Stimulated activated effector memory CD8-positive, alpha-beta T cell treated with anti-CD3 and anti-CD28 coated beads, Interleukin-12 subunit alpha, Interleukin-12 subunit beta, amount 100 ng/mL, for 72 hours (primary cell): ENCODE measurements around the gene CHRNB1.
A peak's percentile ranks its signal among the peaks of the same experiment; 100 is the strongest.
"Not testable (repeated sequence)": the region's sequence is repeated elsewhere in the genome, so short reads cannot be mapped to it uniquely, and the experiment has no call there.

Experiments used
- ATAC-seq: fragments of 150-1000 bp; cut with Tn5 transposase; 2 replicates; pipeline ENCODE4 v1.10.0; 2021
- DNase-seq, 2 donors: peaks; one replicate each; pipeline ENCODE4 v3.0.0; 2021 to 2022; ENCODE audit warnings: low spot score in 2 of 2
- H3K27ac Mint-ChIP-seq: one replicate; pipeline ENCODE4 v1.8.0; 2022; ENCODE audit warnings: mild to moderate bottlenecking, mixed read lengths
- H3K36me3 Mint-ChIP-seq: one replicate; pipeline ENCODE4 v1.8.0; 2022; ENCODE audit warnings: mild to moderate bottlenecking, mixed read lengths
- H3K4me1 Mint-ChIP-seq: one replicate; pipeline ENCODE4 v1.8.0; 2022; ENCODE audit warnings: mixed read lengths
- H3K4me3 Mint-ChIP-seq: one replicate; pipeline ENCODE4 v1.8.0; 2022; ENCODE audit warnings: mild to moderate bottlenecking, mixed read lengths
- H3K9me3 Mint-ChIP-seq: one replicate; pipeline ENCODE4 v1.8.0; 2022; ENCODE audit warnings: mixed read lengths

The CHRNB1 gene

DNA sequence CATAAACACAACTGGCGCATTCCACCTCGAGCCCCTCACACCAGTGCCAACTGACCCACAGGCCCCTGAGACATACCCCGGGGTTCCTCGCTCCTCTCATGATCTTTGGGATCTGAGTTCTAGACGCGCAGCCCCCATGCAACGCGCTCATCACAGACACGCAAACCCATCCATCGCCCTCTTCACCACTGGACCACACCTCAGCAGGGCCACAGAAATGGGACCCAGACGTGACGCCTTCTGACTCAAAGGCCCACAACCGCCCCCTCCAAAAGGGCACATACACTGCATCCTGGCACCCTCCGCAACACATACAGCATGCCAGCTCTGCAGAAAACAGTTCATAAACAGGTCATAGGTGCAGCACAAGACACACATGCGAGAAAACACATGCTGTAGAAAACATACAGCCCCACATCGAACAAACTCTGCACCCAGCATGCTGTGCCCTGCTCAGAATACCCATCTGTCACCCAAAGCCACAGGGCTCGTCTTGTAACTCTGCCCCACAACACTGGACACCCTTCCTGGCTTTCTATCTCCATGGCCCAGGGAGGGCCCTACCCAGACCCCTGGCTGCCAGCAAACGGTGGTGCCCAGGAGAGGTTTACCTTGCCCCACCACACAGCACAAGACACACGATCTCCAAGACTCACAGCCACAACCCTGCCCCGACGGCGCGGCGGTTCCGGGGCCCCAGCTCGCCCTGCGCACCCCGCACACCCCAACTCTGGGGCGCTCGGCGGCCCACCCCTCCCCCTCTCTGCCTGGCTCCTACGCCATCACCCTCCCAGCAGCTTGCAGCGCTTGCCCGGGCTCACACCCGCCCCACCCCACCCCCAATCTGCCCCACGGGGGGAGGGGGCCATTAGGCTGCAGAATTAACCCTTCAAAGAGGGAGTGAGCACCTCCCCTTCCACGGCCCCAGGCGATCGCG is 33.7 kb downstream of the CHRNB1 start:
- Mint-ChIP-seq H3K27ac (peak overlapping the region; percentile 90), H3K4me1 (peaks cover 65% of the 10 kb centered on the region), H3K4me3 (peak overlapping the region; percentile 100), H3K9me3 (no peaks in the 10 kb centered on the region), H3K36me3 (peaks cover 58% of the 10 kb centered on the region)
- ATAC-seq, result peak; percentile 65
- peak in 1 of 2 donors; percentile 71 for DNase-seq

DNA sequence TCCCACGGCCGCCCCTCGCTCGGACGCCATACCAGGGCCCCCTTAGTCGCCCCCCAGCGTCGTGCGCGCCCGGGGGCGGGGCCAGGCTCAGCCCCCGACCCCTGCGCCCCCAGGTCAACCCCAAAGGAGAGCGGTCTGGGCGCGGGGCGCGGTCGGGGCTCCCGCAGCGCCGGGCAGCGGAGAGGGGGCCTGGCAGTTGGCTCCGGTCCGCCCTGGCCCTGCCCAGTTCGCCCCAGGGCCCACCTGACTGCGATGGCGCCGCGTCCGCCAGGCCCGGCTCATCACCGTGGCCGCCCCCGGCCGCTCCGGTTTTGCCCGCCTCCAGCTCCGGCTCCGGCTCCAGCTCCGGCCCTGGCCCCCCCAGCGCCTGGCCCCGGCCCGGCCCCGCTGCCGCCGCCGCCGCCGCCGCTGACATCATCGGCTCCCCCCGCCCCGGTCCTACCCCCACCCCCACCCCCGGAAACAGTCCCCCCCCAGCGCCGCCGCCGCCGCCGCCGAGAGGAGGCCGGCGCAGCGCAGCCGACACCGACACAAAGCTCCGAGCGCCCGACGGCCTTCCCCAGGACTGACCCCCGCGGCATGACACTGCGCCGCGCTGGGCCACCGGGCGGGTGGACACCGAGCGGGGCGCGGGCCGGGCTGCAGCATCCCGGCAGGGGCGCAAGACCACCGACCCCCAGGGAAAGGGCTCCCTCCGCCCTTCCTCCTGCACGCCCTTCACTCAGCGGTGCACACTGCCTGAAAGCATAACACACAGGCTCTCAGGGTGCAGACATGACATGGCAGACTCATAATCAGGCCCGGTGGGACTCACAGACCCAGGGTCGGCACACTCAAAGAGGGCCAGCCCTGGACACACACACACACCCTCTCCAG is 34.6 kb downstream of the CHRNB1 start, which contains the start of gene ZBTB4:
Gene ZBTB4 (minus strand): TSS at position 419 of the 876 bp plus-strand sequence. CDS start 12,830 bp downstream, outside the sequence.
- peak within 1 kb of the TSS; percentile 100 for H3K27ac Mint-ChIP-seq
- DNase-seq, result peak; percentile 41 to 75
- H3K4me1 Mint-ChIP-seq, result peaks cover 69% of the 10 kb centered on the region
- H3K36me3 Mint-ChIP-seq, result peaks cover 59% of the 10 kb centered on the region
- H3K9me3 Mint-ChIP-seq, result no peaks in the 10 kb centered on the region
- ATAC-seq, result peak; percentile 19
- H3K4me3 Mint-ChIP-seq, result peak within 1 kb of the TSS; percentile 100

DNA sequence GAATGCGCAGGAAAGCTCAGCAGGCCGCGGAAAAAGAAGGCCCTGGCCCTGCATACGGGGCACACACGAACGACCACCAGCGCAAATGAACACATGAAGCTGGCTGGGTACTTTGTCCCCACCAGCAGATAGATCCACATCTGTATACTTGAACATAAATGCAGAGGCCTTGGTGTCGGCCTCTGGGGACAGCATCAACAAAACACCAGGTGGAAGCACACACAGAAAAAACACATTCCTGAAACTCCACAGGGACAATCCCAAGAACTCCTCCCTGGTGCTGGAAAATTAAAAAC is 35.2 kb downstream of the CHRNB1 start:
- DNase-seq (no peak), ATAC-seq (no peak)
- peaks cover 59% of the 10 kb centered on the region for H3K36me3 Mint-ChIP-seq

DNA sequence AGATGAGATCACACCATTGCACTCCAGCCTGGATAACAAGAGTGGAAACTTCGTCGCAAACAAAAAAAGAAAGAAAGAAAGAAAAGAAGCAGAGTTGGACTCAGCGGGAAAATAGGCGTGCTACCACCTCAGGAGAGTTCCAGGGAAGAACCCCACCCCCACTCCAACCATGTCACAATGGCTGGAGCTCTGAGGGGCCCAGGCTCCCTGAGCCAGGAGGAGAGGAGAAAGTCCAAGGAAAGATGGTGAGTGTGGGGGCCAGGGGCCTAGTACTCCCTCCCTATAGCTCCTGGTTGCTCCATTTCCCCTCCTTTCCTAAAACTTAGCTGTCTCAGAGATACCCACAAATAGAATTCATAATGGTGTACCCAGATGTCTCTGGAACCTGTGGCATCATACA is 36.4 kb downstream of the CHRNB1 start, which contains the start of gene SLC35G6:
Gene SLC35G6 (plus strand): TSS at position 172 of the 400 bp plus-strand sequence. CDS start 71 bp downstream, at position 243.
- peaks cover 78% of the 10 kb centered on the region for H3K4me1 Mint-ChIP-seq

More for the DNA sequence above, 35.2 kb downstream of the CHRNB1 start:
- Mint-ChIP-seq H3K27ac (peak overlapping the region; percentile 100), H3K4me3 (peak overlapping the region; percentile 100), H3K4me1 (peaks cover 75% of the 10 kb centered on the region), H3K9me3 (no peaks in the 10 kb centered on the region)

DNA sequence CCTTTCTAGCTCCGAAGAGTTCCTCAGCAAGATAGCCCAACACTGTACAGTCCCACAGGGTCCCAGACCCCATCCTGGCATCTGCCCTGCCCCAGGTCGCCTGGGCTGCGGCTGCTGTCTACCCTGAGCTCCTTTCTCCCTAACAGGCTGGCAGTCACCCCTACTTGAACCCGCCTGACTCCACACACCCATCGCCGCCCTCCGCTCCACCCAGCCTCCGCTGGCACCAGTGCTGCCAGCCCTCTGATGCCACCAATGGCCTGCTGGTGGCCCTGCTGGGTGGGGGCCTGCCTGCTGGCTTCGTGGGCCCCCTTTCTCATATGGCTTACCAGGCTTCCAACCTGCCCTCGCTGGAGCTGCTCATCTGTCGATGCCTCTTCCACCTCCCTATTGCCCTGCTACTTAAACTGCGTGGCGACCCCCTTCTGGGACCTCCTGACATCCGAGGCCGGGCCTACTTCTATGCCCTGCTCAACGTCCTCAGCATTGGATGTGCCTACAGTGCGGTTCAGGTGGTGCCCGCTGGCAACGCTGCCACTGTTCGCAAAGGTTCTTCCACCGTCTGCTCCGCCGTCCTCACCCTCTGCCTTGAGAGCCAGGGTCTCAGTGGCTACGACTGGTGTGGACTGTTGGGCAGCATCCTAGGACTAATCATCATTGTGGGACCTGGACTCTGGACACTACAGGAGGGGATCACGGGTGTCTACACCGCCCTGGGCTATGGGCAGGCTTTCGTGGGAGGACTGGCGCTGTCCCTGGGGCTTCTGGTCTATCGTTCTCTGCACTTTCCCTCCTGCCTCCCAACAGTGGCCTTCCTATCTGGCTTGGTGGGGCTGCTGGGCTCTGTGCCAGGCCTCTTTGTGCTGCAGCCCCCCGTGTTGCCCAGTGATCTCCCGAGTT is 37.2 kb downstream of the CHRNB1 start:
- H3K9me3 Mint-ChIP-seq, DNase-seq, ATAC-seq: not testable (repeated sequence)
- peak overlapping the region; percentile 100 for H3K4me3 Mint-ChIP-seq
- H3K36me3 Mint-ChIP-seq, result peaks cover 65% of the 10 kb centered on the region
- H3K27ac Mint-ChIP-seq, result peak overlapping the region; percentile 100
- peaks cover 76% of the 10 kb centered on the region for H3K4me1 Mint-ChIP-seq

More for the DNA sequence above, 36.4 kb downstream of the CHRNB1 start, which contains the start of gene SLC35G6:
- H3K9me3 Mint-ChIP-seq, DNase-seq, ATAC-seq: not testable (repeated sequence)
- H3K36me3 Mint-ChIP-seq, result peaks cover 59% of the 10 kb centered on the region
- H3K4me3 Mint-ChIP-seq, result peak within 1 kb of the TSS; percentile 100
- peak within 1 kb of the TSS; percentile 100 for H3K27ac Mint-ChIP-seq

DNA sequence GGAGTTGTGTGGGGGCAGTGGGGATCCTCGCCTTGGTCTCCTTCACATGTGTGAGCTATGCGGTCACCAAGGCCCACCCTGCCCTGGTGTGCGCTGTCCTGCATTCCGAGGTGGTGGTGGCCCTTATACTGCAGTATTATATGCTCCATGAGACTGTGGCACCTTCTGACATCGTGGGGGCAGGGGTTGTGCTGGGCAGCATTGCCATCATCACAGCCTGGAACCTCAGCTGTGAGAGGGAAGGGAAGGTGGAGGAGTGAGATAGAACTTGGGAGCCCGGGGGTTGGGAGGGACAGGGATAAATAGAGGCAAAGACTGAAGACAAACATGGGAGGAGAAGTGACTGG is 37.9 kb downstream of the CHRNB1 start:
- H3K4me3 Mint-ChIP-seq, result peak overlapping the region; percentile 100
- H3K9me3 Mint-ChIP-seq, ATAC-seq, DNase-seq: not testable (repeated sequence)
- H3K36me3 Mint-ChIP-seq, result peaks cover 71% of the 10 kb centered on the region
- peak overlapping the region; percentile 100 for H3K27ac Mint-ChIP-seq
- peaks cover 76% of the 10 kb centered on the region for H3K4me1 Mint-ChIP-seq

DNA sequence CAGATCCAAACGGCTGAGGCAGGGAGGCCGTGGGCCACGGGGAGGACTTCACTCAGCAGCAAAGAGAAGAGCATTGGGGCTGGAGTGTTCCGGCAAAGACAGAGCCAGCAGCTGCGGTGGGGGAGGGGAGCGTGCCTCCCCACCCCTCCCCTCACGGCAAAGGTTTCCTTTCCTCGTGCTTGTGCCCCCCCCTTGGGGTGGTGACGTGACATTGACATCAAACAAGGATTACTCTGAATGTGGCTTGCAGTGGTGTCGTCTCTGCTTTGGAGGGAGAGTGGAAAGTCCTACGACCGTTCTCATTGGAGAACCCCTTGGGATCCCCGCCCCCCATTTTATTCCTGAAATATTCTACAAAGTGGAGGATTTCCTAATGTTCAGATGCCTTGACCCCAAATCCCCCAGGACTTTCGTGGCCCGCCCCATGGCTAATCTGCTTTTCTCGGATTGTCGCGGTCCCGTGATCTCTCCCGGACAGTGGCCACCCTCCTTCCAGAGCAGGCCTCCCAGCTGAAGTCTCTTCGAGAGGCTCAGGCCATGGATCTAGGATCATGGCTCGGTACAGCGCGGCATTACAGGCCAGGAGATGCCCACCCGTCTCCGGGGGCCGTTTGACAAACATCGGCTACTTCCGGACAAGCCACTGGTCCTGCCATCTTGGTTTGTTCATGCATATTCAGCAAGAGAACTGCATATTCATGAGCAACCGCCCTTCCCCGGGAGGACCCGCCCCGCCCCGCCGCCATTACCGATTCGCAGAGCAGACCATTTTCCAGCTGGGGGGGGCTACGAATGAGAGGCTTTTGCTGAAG is 38.6 kb downstream of the CHRNB1 start:
- peak; percentile 81 to 98 for DNase-seq
- peak; percentile 73 for ATAC-seq
- Mint-ChIP-seq H3K4me3 (peak overlapping the region; percentile 100), H3K4me1 (peaks cover 73% of the 10 kb centered on the region), H3K9me3 (no peaks in the 10 kb centered on the region), H3K27ac (peak overlapping the region; percentile 100), H3K36me3 (peaks cover 73% of the 10 kb centered on the region)

DNA sequence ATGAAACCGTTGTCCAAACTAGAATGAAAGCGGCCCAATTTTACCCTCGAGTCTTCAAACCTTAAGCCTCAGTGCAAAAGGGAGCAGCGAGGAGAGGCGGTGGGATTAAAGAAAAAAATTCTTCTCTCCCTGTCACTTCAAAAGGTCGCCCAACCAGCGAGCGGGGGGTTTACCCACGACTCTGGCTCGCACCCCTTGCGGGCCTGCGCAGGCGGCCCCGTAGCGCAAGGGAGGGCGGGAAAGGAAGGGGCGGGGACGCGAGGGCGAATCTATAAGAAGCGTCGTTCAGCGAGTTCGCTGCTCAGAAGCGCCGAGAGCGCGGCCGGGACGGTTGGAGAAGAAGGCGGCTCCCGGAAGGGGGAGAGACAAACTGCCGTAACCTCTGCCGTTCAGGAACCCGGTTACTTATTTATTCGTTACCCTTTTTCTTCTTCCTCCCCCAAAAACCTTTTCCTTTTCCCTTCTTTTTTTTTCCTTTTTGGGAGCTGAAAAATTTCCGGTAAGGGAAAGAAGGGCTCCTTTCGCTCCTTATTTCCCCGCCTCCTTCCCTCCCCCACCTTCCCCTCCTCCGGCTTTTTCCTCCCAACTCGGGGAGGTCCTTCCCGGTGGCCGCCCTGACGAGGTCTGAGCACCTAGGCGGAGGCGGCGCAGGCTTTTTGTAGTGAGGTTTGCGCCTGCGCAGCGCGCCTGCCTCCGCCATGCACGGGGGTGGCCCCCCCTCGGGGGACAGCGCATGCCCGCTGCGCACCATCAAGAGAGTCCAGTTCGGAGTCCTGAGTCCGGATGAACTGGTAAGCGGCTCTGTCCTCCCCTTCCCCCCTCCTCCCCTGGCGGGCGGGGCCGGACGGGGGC is 39.4 kb downstream of the CHRNB1 start, which contains the start of gene POLR2A:
Gene POLR2A (plus strand): TSS at position 300 of the 852 bp plus-strand sequence.
- Mint-ChIP-seq H3K9me3 (no peaks in the 10 kb centered on the region), H3K4me3 (peak within 1 kb of the TSS; percentile 100), H3K27ac (peak within 1 kb of the TSS; percentile 100), H3K4me1 (peaks cover 78% of the 10 kb centered on the region), H3K36me3 (peaks cover 76% of the 10 kb centered on the region)
- ATAC-seq (peak; percentile 80), DNase-seq (peak; percentile 99)

- Mint-ChIP-seq H3K27ac (peak overlapping the region; percentile 100), H3K4me1 (peaks cover 81% of the 10 kb centered on the region), H3K4me3 (peak overlapping the region; percentile 100), H3K36me3 (peaks cover 79% of the 10 kb centered on the region), H3K9me3 (no peaks in the 10 kb centered on the region)
- DNase-seq, result no peak
- ATAC-seq, result peak; percentile 1
Observed at GRCh38 chr17:7484919-7485377, 40.1 kb downstream of the CHRNB1 start.

GRCh38 chr17:7486181-7486580 is 41.3 kb downstream of the CHRNB1 start:
- no peaks in the 10 kb centered on the region for H3K9me3 Mint-ChIP-seq
- peaks cover 84% of the 10 kb centered on the region for H3K4me1 Mint-ChIP-seq
- no peak for DNase-seq
- peak overlapping the region; percentile 100 for H3K27ac Mint-ChIP-seq
- no peak for ATAC-seq
- H3K4me3 Mint-ChIP-seq, result peak overlapping the region; percentile 100
- H3K36me3 Mint-ChIP-seq, result peaks cover 90% of the 10 kb centered on the region

DNA sequence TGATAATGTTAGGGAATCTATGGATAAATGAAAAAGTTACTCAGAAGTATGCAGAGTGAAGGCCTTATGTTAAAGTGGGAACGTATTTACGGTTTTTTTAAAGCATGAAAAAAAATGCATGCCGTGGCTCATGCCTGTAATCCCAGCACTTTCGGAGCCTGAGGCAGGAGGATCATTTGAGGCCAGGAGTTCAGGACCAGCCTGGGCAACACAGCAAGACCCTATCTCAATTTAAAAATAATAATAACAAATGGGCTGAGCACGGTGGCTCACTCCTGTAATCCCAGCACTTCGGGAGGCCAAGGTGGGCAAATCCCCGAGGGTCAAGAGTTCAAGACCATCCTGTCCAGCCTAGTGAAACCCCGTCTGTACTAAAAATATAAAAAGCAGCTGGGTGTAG is 45.3 kb downstream of the CHRNB1 start:
- Mint-ChIP-seq H3K36me3 (peaks cover 100% of the 10 kb centered on the region), H3K9me3 (no peaks in the 10 kb centered on the region), H3K4me3 (peak overlapping the region; percentile 20), H3K4me1 (peaks cover 82% of the 10 kb centered on the region), H3K27ac (peak overlapping the region; percentile 23)
- ATAC-seq (no peak), DNase-seq (no peak)

GRCh38 chr17:7491583-7491982 is 46.7 kb downstream of the CHRNB1 start:
- no peaks in the 10 kb centered on the region for H3K9me3 Mint-ChIP-seq
- ATAC-seq, result no peak
- peaks cover 100% of the 10 kb centered on the region for H3K36me3 Mint-ChIP-seq
- H3K4me3 Mint-ChIP-seq, result no peak overlapping the region
- DNase-seq, result no peak
- H3K4me1 Mint-ChIP-seq, result peaks cover 70% of the 10 kb centered on the region
- peak overlapping the region; percentile 43 for H3K27ac Mint-ChIP-seq

- Mint-ChIP-seq H3K9me3 (no peaks in the 10 kb centered on the region), H3K4me1 (peaks cover 52% of the 10 kb centered on the region), H3K4me3 (no peak overlapping the region), H3K27ac (peak overlapping the region; percentile 2), H3K36me3 (peaks cover 100% of the 10 kb centered on the region)
- DNase-seq (no peak), ATAC-seq (no peak)
Observed at GRCh38 chr17:7493941-7494340, 49.1 kb downstream of the CHRNB1 start.
